Sigmoid colon (tissue), 7 donors: ENCODE data around the gene IZUMO1. TPM values are rescaled to one million over a fixed set of nuclear protein-coding genes. Genes with fewer than 3 reads are reported as not detected.

Experiments used
- DNase-seq: peaks from one replicate; pipeline ENCODE4 v3.0.0-alpha.2; 2019
- H3K27ac ChIP-seq, 4 donors: fragments of 200-600 bp; sonication (generic); one replicate each; pipeline ENCODE4 v1.5.1; 2016 to 2019; ENCODE audit warnings: mild to moderate bottlenecking in 1 of 4
- H3K27me3 ChIP-seq, 3 donors: fragments of 200-600 bp; sonication (generic); one replicate each; pipeline ENCODE4 v1.5.1; 2019; ENCODE audit warnings: mild to moderate bottlenecking in 1 of 3
- H3K36me3 ChIP-seq, 4 donors: fragments of 200-600 bp; sonication (generic); one replicate each; pipeline ENCODE4 v1.5.1; 2016 to 2019
- H3K4me1 ChIP-seq, 4 donors: fragments of 200-600 bp; sonication (generic); one replicate each; pipeline ENCODE4 v1.5.1; 2017 to 2019
- H3K4me3 ChIP-seq, 4 donors: fragments of 200-600 bp; sonication (generic); one replicate each; pipeline ENCODE4 v1.5.1; 2017 to 2019; ENCODE audit warnings: mild to moderate bottlenecking in 2 of 4, moderate library complexity in 1 of 4
- H3K9me3 ChIP-seq, 4 donors: fragments of 200-600 bp in 3 of 4; sonication (generic) in 3 of 4; one replicate each; pipeline versions ENCODE4 v1.5.1 to v1.6.1; 2013 to 2019
- CTCF ChIP-seq, 4 experiments: fragments of 450-650 bp in 3 of 4; fragments of 200-600 bp in 1 of 4; IDR thresholded peaks; one replicate each; pipeline ENCODE4 v1.5.1; 2016 to 2019; ENCODE audit warnings: antibody characterized with exemption in 4 of 4, mild to moderate bottlenecking in 3 of 4, moderate library complexity in 2 of 4
- EP300 ChIP-seq, 4 donors: sonication (generic); formaldehyde crosslinking; IDR thresholded peaks; one replicate each; pipeline ENCODE4 v1.6.1; 2017; ENCODE audit warnings: antibody characterized with exemption in 4 of 4
- POLR2A ChIP-seq, 2 donors: fragments of 450-650 bp; IDR thresholded peaks; one replicate each; pipeline ENCODE4 v1.6.1; 2016; ENCODE audit warnings: antibody characterized with exemption in 2 of 2, mild to moderate bottlenecking in 2 of 2, moderate library complexity in 2 of 2
- POLR2AphosphoS5 ChIP-seq, 4 donors: sonication (generic); formaldehyde crosslinking; IDR thresholded peaks; one replicate each; pipeline ENCODE4 v1.6.1; 2017; ENCODE audit warnings: antibody characterized with exemption in 4 of 4
- WGBS, 2 donors: extraction: QIAGEN DNeasy Blood & Tissue Kit; methylation state at CpG; one replicate each; pipeline ENCODE4 v1.1.7; 2013; 5-methylcytosine and 5-hydroxymethylcytosine counted together
- intact Hi-C: fragments of 100-400 bp; cut with DNase I; formaldehyde crosslinking; loops from one replicate; pipeline ENCODE4 v1.15.1; 2023
- polyA plus RNA-seq, 3 donors: library from polyadenylated mRNA; stranded (reverse); fragments of 200-250 nt; gene quantifications; one replicate each; pipeline ENCODE4 v1.2.3, GENCODE V29; 2013
- total RNA-seq, 4 donors: library from RNA; depleted of rRNA; stranded (reverse); fragments of >200 nt; gene quantifications; one replicate each; pipeline ENCODE4 v1.1.0, GENCODE V29; 2016
- donor health status: healthy with polysubstance abuse.
- donor health status: Bipolar disorder and iron deficiency.
- donor health status: healthy.

The IZUMO1 gene
- total and polyA plus RNA-seq, 7 donors, result 0.15 to 1.8 TPM; not detected in 5

DNA sequence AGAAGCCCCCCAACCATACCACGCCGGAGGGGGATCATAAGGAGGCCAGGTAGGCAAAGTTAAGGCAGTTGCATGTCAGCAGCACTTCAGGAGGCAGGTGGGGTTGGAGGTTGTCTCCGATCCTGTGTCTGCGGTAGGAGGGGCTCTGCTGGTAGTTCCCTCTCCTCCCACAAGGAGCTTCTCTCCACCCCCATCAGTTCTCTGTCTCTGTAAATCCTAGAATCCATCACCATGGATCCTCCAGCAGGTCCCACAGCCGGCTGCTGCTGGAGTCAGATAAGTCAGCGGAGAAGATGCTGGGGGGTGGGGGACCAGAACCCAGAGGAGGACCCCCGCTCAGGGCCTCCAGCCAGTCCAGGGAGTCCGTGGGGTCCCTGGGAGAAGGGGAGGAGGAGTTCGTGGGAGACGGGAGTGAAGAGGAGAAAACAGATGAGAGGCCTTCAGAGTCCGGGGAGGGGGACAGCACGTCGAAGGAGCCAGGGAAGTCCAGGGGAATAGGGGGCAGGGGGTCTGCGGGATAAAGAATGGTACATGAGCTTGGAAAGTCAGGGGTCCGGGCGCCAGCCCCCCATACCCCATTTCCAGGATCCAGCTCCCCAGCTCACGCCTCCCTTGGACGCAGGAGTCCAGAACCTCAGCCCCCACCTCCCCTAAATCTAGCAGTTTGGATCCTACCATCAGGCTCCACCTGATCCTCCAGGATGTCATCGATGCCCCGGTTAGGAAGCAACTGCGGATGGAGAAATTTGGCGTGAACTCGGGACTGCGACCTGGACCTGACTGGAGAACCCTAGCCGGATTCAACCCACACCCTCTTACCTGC, 33.5 kb downstream of the IZUMO1 start:
- 14 to 18% methylated on average over 25 of the region's 25 CpGs for WGBS, 2 donors

GRCh38 chr19:48711106-48711662, 35.5 kb downstream of the IZUMO1 start:
- Histone ChIP-seq H3K36me3 (no peaks in the 10 kb centered on the region), H3K4me1 (peaks cover 0 to 30% (median 25%) of the 10 kb centered on the region in 4 donors), H3K9me3 (peaks cover 0 to 2% (median 0%) of the 10 kb centered on the region in 4 donors), H3K27me3 (no peaks in the 10 kb centered on the region), H3K4me3 (no peak overlapping the region), H3K27ac (no peak overlapping the region)
- WGBS, 2 donors, result 94 to 96% methylated on average over 4 of the region's 4 CpGs
- TF ChIP-seq EP300 (IDR thresholded peaks at IDR 0.05) (no peak), CTCF (IDR thresholded peaks at IDR 0.05) (no peak), POLR2AphosphoS5 (IDR thresholded peaks at IDR 0.05) (no peak), POLR2A (IDR thresholded peaks at IDR 0.05) (no peak)
- intact Hi-C loops, result loop anchor here (5.0 kb wide), 1 partner anchor 36 kb away; the partner anchor contains the start of gene IZUMO1
- no peak for DNase-seq

More for the DNA sequence above, 33.5 kb downstream of the IZUMO1 start:
- intact Hi-C loops, result loop anchor here (2.0 to 5.0 kb wide), 2 partner anchors 34 to 38 kb away; partner anchors contain the start of gene IZUMO1
- DNase-seq, result no peak
- H3K27ac ChIP-seq, result peak overlapping the region; percentile 77 to 88 (median 84)
- peaks cover 0 to 2% (median 0%) of the 10 kb centered on the region in 4 donors for H3K9me3 ChIP-seq
- H3K4me1 ChIP-seq, result peaks cover 0 to 45% (median 38%) of the 10 kb centered on the region in 4 donors
- H3K4me3 ChIP-seq, result peak overlapping the region; percentile 52 to 75 (median 62)
- TF ChIP-seq CTCF (IDR thresholded peaks at IDR 0.05) (peak in 2 of 4 experiments; percentile 9 to 18), POLR2A (IDR thresholded peaks at IDR 0.05) (no peak)
- H3K36me3 ChIP-seq, result no peaks in the 10 kb centered on the region
- H3K27me3 ChIP-seq, result no peaks in the 10 kb centered on the region

DNA sequence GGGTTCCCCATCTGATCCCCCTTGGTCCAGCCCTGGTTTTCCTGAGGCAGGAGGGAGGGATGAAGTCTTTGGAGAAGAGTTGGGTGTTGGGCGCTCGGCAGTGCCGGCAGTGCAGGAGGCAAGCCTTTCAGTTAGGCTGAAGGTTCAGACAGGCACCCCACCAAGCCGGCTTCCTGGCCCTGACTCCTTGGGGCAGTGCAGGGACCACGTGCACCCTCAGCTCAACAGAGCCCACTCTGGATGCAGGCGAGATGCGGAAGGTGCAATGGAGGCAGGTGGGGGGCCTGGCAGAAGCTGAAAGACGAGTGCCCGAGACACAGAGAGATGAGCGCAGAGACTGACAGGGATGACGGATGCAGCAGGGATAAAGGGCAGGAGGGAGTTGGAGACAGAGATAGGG, 38.2 kb downstream of the IZUMO1 start:
- intact Hi-C loops, result no loop called here
- Histone ChIP-seq H3K36me3 (no peaks in the 10 kb centered on the region), H3K27ac (no peak overlapping the region), H3K4me3 (no peak overlapping the region), H3K4me1 (peaks cover 0 to 10% (median 7%) of the 10 kb centered on the region in 4 donors), H3K27me3 (no peaks in the 10 kb centered on the region), H3K9me3 (peaks cover 0 to 2% (median 0%) of the 10 kb centered on the region in 4 donors)
- WGBS, 2 donors, result 80 to 85% methylated on average over 11 of the region's 11 CpGs
- TF ChIP-seq POLR2A (IDR thresholded peaks at IDR 0.05), result no peak
- TF ChIP-seq CTCF (IDR thresholded peaks at IDR 0.05), result no peak
- no peak for TF ChIP-seq POLR2AphosphoS5 (IDR thresholded peaks at IDR 0.05)
- TF ChIP-seq EP300 (IDR thresholded peaks at IDR 0.05), result no peak
- no peak for DNase-seq

DNA sequence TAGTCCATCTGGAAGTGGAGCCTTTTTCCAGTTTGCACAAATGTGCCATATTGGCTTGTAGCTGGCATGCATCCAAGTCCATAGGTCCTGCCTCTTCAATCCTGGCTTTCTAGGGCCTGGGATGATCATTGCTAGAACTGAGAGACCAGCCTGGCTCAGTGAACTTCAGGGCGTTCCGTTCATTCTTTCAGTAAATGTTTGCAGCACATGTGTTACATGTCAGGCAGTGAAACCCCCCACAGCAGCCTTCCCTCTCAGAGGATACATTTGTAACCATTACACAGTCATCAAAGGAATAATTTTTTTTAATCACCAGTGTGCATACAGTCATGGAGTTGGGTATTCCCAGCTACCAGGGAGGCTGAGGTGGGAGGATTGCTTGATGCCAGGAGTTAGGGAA, 41.3 kb downstream of the IZUMO1 start:
- Histone ChIP-seq H3K4me3 (no peak overlapping the region), H3K27me3 (no peaks in the 10 kb centered on the region), H3K4me1 (no peaks in the 10 kb centered on the region), H3K9me3 (no peaks in the 10 kb centered on the region), H3K36me3 (peaks cover 0 to 5% (median 0%) of the 10 kb centered on the region in 4 donors), H3K27ac (no peak overlapping the region)
- no peak for DNase-seq
- 42 to 64% methylated on average over 2 of the region's 2 CpGs for WGBS, 2 donors
- TF ChIP-seq POLR2A (IDR thresholded peaks at IDR 0.05) (no peak), POLR2AphosphoS5 (IDR thresholded peaks at IDR 0.05) (no peak), EP300 (IDR thresholded peaks at IDR 0.05) (no peak), CTCF (IDR thresholded peaks at IDR 0.05) (no peak)
- intact Hi-C loops, result no loop called here
